HT-29 (cell line): Measurements from ENCODE around the gene CDC42EP3. TPM values are rescaled to one million over a fixed set of nuclear protein-coding genes. Genes with fewer than 3 reads are reported as not detected.

Source experiments
- DNase-seq: peaks from one replicate; pipeline ENCODE4 v3.0.0-alpha.2; 2015; ENCODE audit warnings: low spot score
- total RNA-seq: library from RNA; depleted of rRNA; stranded (reverse); fragments of >200 nt; shearing (Covaris generic); gene quantifications from 2 replicates; pipeline ENCODE4 v1.2.3, GENCODE V29; 2014

The CDC42EP3 gene
- total RNA-seq, 1 experiment from 2014 or later = 13.6 TPM

DNA sequence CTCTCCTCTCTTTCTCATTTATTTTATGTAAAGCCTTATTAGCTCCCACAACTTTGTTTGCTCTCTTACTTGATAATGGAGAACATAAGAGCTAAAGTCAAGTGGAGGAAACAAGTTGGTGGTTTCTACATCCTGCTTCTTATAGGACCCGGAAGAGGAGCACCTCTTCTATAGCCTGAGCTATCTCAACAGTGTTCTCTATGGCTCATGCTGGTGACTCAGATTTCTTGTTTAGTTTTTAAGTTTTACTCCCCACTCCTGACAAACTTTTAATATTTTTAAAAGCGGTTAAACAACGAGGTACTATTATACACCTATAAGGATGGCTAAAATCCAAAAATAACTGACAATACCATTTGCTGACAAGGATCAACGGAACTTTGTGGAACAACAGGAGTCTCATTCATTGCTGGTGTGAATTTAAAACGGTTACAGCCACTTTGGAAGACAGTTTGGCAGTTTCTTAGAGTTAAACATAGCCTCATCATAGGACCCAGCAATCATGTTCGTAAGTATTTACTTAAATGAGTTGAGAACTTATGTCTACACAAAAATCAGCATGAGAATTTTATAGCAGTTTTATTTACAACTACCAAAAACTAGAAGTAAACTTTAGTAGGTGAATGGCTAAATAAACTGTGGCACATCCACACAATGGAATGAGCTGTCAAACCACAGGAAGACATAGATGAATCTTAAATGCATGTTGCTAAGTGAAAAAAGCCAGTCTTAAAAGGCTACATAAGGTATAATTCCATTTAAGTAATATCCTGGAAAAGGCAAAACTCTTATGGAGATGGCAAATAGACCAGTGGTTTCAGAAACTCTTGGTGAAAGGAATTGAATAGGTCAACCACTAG is 12.7 kb upstream of the CDC42EP3 start:
- DNase-seq = no peak

DNA sequence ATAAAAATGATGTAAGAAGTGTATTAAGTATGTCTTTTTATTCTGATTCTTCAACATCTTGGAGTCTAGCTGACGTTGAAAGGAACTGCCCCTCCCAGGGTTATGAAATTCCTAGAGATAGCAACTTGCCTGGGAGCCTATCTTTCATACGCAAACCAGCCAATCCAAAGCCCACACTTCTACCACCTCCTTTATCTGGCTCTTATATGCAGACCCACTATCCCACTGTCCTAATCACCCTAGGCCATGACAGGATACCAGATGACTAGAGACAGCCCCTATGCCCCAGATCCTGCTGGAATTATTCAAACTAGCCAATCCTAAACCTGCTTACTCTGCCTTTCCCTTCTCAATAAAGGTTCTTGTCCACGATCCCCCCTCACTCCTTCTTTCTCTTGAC is 11.8 kb upstream of the CDC42EP3 start:
- DNase-seq = no peak

DNA sequence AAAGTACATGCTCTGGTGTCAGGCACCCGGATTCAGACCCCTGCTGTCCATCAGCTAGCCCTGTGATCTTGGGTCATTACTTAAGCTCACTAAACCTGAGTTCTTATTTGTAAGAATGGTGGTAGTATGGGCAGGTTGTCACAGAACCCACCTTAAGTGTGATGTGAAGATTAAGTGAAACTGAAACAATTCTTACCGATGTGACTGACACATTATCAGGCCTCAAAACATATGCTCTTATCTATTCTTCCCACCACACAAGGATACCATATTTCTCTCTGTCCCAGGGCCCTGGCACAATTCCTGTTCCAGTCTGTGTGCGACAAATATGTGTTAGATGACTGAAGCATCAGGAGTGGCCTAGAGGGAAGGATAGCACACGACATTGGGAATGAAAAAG is 11.0 kb upstream of the CDC42EP3 start:
- DNase-seq = no peak

DNA sequence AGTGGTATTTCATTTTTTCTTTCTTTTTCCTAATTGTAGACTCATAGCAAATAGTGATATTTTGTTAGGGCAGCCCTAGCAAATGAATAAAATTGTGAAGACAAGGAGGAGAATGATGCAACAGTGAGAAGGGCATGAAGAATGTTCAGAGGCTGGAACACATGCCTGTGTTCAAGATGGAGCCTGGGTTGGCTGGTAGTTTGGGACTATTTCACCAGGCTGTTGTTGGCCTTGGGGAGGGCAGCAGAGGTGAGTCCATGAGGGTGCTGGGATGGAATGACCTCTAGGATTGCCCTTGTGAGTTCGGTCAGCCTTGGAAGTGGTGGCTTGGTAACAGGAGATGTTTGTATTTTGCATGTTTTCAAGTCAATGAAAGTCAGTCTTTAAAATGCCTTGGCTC is 10.1 kb upstream of the CDC42EP3 start:
- no peak for DNase-seq

DNA sequence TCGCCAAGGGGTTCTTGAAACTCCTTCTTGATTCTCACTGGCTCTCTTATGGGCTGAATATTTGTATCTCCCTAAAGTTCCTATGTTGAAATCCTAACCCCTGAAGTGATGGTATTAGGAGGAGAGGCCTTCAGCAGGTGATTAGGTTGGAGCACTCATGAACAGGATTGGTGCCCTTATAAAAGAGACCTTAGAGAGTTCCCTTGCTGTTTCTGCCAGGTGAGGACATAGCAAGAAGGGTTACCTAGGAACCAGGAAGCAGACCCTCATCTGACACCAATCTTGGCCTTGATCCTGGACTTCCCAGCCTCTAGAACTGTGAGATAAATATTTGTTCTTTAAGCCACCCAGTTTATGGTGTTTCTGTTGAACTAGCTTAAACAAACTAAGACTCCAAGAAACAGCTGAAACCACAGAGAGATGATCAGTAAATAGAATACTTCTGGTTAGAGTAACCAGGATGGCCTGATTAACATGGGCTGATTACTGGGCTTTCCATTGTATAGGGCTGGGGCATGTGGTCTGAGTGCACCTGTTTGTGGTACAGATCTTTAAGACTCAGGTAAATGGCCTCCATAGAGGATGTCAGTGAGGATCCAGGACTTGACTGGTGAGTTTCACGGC is 7.7 kb upstream of the CDC42EP3 start:
- peak; percentile 55 for DNase-seq

DNA sequence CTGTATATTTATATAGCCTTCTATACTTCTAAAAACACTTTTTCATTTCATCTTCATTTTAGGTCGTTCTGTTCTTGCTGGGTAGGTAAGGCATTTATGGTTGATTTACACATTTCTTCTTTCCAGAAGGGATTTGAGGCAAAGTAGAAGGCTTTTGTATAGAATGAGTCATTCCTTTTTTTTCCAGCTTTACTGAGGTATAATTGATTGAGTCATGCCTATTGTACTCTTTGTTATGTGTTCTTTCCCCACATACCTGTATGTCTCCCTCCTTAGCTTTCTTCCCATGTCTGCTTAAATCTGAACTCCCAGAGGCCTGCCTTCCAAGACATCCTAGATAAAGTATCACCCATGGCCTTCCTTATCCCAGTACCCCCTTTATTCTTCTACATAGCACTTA is 4.8 kb upstream of the CDC42EP3 start:
- DNase-seq = peak; percentile 26

DNA sequence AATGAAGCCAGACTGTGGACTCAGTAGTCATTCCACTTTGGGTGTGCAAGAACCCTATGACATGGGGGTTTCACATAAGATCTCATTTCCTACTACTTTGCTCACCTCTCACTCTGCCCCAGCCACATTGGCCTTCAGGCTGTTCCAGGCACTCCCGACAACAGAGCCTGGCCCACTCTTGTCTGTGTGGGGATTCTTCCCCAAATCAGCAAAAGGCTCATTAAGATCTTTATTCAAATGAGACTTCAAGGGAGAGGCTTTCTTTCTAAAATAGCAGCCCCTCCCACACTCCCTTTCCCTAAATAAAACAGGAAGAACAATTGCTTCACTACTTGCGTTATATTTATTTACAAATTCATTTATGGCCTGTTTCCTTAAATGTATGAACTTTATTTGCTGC is 3.5 kb upstream of the CDC42EP3 start:
- DNase-seq = no peak

DNA sequence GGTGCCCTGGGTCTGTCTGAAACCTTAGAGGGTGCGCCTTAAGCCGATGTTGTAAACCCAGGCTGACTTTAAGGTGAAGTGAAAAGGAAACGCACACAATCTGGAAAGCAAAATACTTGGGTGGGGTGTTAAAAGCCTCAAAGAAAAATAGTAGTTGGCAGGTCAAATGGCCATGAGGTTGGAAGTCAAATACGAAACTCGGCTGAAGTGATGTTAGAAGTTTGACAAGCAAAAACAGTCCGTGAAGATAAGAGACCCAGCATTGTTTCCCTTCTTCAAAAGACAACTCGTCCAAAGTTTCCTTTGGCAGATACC is 1.4 kb upstream of the CDC42EP3 start:
- no peak for DNase-seq

DNA sequence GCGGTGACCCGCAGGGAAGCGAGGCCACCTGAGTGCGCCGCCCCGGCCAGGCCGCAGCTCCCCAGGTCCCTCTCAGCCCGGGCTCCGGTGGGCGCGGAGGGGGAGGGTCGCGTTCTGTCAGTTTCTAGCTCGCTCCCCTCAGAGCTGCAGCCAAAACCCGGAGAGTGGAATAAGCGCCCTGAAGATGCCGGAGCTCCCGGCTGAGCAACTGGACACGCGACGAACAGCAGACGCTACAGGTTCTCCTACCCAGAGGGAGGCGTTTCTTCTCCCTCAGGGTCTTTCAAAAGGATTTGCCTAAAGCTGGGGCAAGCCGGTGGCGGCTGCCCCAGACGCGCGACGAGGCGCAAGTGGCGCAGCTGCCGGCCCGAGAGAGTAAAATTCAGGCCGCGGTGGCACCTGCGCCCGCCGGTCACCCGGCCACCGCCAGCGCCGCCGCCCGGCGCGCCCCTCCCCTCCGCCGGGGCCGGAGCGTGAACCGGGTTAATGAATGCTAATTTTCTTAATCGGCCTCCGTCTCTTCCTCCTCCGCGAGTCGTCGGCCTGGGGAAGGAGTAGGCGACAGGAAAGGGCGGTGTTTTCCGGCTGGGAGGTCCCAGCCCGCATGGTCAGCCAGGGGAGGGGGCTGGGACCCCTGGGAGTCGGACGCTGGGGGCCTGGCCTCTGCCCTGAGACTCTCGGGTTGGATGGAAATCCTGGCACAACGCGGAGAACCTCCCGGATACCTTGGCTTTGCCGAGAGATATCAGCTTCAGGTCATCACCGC is 845 bp upstream of the CDC42EP3 start:
- peak; percentile 84 for DNase-seq

DNA sequence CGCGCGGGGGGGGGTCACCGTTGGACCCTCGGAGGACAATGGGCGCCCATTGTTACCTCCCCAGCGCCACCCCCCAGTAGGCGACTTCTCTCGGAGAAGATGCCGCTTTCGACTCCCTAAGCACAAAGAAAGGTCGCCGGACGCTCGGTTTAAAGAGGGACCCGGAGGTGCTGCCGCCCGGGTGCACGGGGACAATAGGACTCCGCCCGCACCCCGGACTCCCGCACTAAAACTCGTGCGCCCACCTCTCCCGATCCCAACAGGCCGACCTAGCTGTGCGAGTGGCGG is 318 bp upstream of the CDC42EP3 start:
- DNase-seq = peak; percentile 65

DNA sequence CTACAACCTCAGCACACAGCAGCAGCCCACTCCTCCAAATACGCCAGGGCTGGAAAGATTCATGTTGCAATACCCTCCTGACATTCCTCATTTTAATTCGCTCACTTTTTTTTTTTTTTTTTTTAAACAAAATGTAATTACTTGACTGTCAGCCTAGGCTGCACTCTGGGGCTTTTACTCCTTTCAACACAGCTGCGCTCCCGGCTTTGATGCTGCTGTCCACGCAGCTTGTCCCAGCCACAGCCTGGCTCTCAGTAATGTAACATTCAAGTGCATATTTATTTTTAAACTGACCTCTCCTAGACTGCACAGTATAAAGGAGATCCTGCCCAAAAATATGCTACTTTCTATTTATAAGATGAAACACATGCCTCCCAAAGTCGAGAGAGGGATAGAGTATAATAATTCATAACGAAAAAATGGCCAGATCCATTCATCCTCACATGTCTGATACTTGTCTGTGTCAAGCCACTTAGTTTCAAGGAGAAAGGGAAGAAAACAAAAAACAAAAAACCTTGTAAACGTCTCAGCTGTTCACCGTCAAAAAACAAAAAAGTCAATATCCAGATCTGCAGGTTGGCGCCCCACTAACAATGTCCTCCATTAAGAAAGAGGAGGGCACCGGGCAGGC is 949 bp downstream of the CDC42EP3 start:
- DNase-seq = peak; percentile 31

DNA sequence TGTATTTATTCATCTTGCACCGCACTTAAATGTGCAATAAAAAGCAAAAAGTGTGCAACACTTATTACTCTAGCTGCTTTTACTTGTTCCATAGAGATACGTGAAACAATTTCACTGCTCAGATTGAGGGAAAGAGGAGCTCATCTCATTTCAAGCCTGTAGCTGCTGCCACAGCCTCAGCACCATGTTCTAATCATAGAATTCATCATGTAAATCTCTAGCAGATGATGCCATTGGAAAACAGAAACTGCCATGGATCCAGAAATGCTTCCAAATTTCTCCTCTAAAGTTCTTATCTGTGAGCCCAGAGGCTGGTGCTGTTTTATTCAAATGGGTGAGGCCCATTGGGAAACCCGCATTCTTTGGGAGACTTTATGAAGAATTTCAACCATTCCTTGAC is 2.0 kb downstream of the CDC42EP3 start:
- DNase-seq = no peak

DNA sequence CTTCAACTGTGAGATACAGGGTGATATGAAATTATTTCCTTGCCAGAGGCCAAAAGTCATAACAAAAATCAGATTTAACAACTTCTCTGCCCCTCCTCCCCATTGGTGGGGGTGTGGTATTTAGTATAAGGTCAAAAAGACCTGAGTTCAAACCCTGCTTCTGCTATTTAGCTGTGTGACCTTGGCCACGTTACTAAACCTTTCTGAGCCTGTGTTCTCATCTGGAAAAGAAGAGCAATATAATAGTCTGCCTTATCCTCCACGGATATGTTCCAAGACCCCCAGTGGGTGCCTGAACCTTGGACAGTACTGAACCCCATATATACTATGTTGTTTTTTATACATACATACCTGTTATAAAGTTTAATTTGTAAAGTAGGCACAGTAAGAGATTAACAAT is 3.7 kb downstream of the CDC42EP3 start:
- DNase-seq = no peak

DNA sequence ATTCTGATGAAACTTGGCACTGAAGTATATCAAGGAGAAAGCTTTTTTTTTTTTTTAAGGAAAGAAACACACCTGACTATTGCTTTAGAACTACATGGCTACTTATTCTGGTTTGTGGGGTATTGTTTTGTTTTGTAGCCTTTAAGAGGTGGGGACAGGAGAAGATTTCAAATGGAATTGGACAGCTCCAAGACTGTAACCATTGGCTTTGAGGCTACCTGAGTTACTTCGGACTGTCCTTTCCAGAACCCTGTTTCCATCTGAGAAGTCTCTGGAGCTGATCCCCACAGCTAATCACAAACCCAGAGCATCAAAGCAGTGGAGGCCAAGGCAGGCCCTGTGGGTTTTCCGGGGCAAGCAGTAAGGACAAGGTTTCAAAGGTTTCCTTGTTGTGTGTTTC is 4.7 kb downstream of the CDC42EP3 start:
- no peak for DNase-seq

DNA sequence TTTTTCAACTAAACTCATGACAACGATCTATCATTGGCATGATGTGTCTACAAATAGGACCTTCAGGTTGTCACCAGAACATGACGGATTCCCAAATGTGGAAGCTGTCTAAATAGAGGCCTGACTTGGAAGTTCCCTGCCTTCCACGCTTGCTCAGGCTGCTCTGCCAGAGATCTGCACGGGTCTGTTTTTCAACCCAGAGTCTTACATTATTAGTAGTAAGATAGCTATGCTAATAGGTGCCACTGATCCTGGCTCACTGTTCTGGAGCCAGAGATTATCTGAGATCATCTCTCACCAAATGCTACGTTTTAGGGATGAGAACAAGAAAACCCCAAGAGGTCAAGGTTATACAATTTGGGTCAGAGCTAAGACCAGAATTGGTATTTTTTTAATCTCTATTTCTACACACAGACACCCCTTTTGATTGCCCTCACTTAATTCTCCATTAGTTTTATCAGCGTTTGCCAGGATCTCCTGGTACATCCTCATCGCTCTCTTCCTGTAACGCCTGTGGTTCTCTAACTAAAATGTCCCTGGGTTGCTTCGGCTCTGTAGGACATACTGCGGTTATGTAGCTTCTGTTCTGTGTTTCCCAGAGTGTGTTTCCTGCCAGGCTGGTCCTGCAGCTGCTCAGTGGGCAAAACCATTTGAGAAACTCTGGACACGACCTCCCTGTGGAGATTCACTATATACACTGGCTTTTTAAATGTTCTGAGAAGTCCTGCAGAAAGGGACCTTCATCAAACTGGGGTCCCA is 5.7 kb downstream of the CDC42EP3 start:
- DNase-seq = no peak

DNA sequence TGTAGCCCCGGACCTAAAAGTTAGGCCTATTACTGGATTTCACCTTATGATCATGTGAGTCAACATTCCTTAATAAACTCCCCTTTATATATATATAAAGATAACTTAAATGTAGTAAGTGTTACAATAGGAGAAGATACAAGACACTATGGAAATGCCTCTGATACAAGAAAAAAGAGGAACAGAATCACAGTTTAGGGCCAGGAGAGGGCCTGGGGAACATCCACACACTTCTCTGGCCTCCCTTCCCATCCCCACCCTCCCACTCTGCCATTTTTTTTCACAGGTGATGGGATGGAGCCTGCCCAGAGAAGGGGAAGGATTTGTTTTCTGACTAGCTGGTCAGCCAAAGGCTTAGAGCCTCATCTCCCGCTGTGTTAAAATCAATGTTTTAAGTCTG is 6.4 kb downstream of the CDC42EP3 start:
- DNase-seq = no peak

DNA sequence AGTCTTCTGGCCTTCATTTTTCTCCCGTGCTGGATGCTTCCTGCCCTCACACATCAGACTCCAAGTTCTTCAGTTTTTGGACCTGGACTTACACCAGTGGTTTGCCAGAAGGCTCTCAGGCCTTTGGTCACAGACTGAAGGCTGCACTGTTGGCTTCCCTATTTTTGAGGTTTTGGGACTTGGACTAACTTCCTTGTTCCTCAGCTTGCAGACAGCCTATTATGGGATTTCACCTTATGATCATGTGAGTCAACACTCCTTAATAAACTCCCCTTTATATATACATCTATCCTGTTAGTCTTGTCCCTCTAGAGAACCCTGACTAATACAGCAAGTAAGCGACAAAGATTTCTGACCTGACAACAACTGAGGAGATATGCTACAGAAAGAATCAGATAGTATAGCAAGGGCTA is 7.2 kb downstream of the CDC42EP3 start:
- DNase-seq = no peak

DNA sequence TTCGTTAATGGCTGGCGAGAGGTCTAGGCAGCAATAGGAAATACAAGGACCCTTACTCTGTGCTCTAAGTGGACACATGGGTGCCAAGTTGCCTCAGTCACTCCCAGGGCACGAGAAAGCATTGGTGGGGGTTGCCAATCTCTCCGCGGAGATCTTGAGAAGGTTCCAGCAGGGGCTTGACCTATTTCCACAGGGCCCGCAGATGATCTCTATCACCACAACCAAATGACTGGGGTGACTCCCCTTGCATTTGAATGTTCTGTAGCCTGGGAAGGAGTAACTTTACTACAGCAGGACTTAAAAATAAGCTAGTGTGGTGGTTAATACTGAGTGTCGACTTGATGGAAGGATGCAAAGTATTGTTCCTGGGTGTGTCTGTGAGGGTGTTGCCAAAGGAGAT is 8.1 kb downstream of the CDC42EP3 start:
- no peak for DNase-seq

DNA sequence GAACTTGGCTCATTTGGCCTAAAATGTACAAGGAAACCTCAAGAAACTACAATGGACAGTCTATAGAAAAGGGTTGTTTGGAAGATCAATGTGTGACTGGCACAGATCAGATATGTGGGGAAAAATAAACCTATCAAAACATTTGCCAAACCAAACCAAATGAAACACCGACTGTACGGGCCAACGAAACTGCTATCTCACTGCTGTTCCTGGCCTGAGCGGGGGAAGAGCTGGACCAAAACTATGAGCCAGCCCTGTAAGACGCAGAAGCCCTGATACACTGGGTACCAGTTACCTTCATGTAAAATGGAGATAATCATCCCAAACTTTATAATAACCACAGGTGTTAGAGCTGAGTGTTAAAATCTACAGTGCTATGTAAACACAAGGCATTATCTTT is 11.7 kb downstream of the CDC42EP3 start:
- no peak for DNase-seq

DNA sequence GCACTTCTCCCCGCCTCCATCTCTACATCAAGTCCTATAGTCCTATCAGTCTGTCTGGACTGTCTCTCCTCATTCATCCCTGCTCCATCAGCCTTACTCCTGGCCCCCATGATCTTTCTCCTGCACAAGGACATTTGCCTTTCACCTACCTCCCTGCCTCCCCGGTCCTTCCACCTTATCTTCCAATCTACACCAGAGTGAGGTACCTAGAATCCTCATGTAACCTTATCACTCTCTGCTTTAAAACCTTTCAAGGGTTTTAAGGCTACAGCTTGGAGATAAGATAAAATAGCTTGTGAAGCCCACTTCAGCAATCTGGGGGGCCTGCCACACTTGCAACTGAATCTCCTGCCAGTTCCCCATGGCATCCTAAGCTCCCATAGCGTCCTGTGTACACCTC is 12.8 kb downstream of the CDC42EP3 start:
- DNase-seq = no peak

DNA sequence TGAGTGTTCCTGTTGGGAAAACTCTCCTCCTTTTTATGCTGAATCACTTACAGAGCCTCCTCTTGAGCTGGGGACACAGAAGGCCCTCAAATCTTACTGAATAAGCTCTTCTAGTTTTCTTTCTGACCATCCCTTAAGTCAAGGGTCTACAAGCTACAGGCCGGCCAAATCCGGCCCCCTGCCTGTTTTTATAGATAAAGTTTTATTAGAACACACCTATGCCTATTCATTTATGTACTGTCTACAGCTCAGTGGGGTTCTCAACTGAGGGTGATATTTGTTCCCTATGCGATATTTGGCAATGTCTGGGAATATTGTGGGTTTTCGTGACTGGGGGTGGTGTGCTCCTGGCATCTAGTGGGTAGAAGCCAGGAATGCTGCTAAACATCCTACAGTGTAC is 14.0 kb downstream of the CDC42EP3 start:
- no peak for DNase-seq
